K562 (cell line): ENCODE measurements around the gene TP53I3. TPM values are rescaled to one million over a fixed set of nuclear protein-coding genes. Genes with fewer than 3 reads are reported as not detected.

Source experiments
- ATAC-seq: fragments of 200-7000 bp; cut with Tn5 transposase; 3 replicates; pipeline ENCODE4 v1.9.1; 2020; ENCODE audit warnings: moderate library complexity
- BruUV-seq: library from RNA; stranded (reverse); fragments of 400-500 nt; replicated peaks from 2 replicates; lab custom pipeline; 2021; lab: Mats Ljungman, UMichigan
- CTCF ChIA-PET: fragments of 300-600 bp; formaldehyde crosslinking; extraction: SDS; loops from one replicate; lab custom pipeline; 2021; ENCODE audit warnings: low intra/inter-chr PET ratio; lab: Yijun Ruan, JAX
- POLR2A ChIA-PET: fragments of 300-600, 350-650 bp; sonication (Branson Sonifier 250); formaldehyde crosslinking; extraction: SDS; loops from one replicate; lab custom pipeline; 2021; ENCODE audit warnings: antibody characterized with exemption, inconsistent platforms; lab: Yijun Ruan, JAX
- DNase-seq, 4 experiments: peaks; one replicate each; pipeline versions ENCODE4 v3.0.0 to v3.0.0-alpha.2; 2011 to 2018; ENCODE audit warnings: low spot score in 3 of 4, mixed read lengths in 3 of 4; ENCODE audit errors: extremely low read depth in 1 of 4
- FAIRE-seq: peaks from 2 replicates; lab custom pipeline; 2011; peaks lifted over from hg19 to GRCh38; lab: Jason Lieb, UNC
- H2AFZ ChIP-seq: 2 replicates; pipeline ENCODE4 v1.6.0; 2011; ENCODE audit warnings: low read depth, low read length, control low read depth, inconsistent platforms
- H3K27ac ChIP-seq: fragments of 200-600 bp; 3 replicates; pipeline ENCODE4 v1.8.0; 2011; ENCODE audit warnings: low read depth, mild to moderate bottlenecking, control low read depth, inconsistent platforms, low read length, moderate library complexity, mixed read lengths; ENCODE audit errors: extremely low read depth
- H3K27me3 ChIP-seq, 2 experiments: fragments of 300-600 bp in 1 of 2; 2 replicates in 1 of 2; 3 replicates in 1 of 2; pipeline versions ENCODE4 v1.6.0 to v1.8.0; 2011; ENCODE audit warnings: inconsistent platforms in 2 of 2, low read length in 2 of 2, mild to moderate bottlenecking in 1 of 2, mixed read lengths in 1 of 2, moderate library complexity in 1 of 2; ENCODE audit not compliant: control insufficient read depth in 2 of 2, insufficient read depth in 2 of 2
- H3K36me3 ChIP-seq: fragments of 300-600 bp; 3 replicates; pipeline ENCODE4 v1.8.0; 2011; ENCODE audit warnings: mild to moderate bottlenecking, low read length, inconsistent platforms; ENCODE audit not compliant: control insufficient read depth, insufficient read depth
- H3K4me1 ChIP-seq, 2 experiments: fragments of 200-600 bp in 1 of 2; replicated peaks in 1 of 2; 2 replicates in 1 of 2; 3 replicates in 1 of 2; pipeline versions ENCODE4 v1.5.1 to v1.8.0; 2011; ENCODE audit warnings: inconsistent platforms in 2 of 2, low read length in 2 of 2, mild to moderate bottlenecking in 1 of 2, mixed read lengths in 1 of 2, moderate library complexity in 1 of 2; ENCODE audit not compliant: control insufficient read depth in 2 of 2, insufficient read depth in 2 of 2
- H3K4me2 ChIP-seq: 2 replicates; pipeline ENCODE4 v1.6.1; 2011; ENCODE audit warnings: low read length, control low read depth, inconsistent platforms, mixed read lengths; ENCODE audit not compliant: insufficient read depth
- H3K4me3 ChIP-seq: fragments of 200-600 bp; sonication (generic), shearing (Covaris generic); 2 replicates; pipeline ENCODE4 v1.5.1; 2016; ENCODE audit warnings: control low read depth, inconsistent platforms
- H3K79me2 ChIP-seq: fragments of 200-600 bp; 3 replicates; pipeline ENCODE4 v1.8.0; 2011; ENCODE audit warnings: low read length, inconsistent platforms; ENCODE audit not compliant: control insufficient read depth, insufficient read depth
- H3K9ac ChIP-seq, 2 experiments: 2 replicates each; pipeline versions ENCODE4 v1.6.0 to v1.6.1; 2011; ENCODE audit warnings: low read depth in 2 of 2, low read length in 2 of 2, control low read depth in 1 of 2, inconsistent platforms in 1 of 2, mild to moderate bottlenecking in 1 of 2, mixed read lengths in 1 of 2; ENCODE audit not compliant: insufficient read depth in 1 of 2
- H3K9me1 ChIP-seq: one replicate; pipeline ENCODE4 v1.6.0; 2011; ENCODE audit warnings: inconsistent platforms, mild to moderate bottlenecking, low read length, moderate library complexity; ENCODE audit not compliant: control insufficient read depth, insufficient read depth
- H3K9me3 ChIP-seq: replicated peaks from 2 replicates; pipeline ENCODE4 v1.5.1; 2011; ENCODE audit warnings: low read depth, low read length, inconsistent platforms; ENCODE audit not compliant: control insufficient read depth, insufficient read depth
- H4K20me1 ChIP-seq: replicated peaks from 2 replicates; pipeline ENCODE4 v1.6.1; 2011; ENCODE audit warnings: low read length, inconsistent platforms, mixed read lengths; ENCODE audit not compliant: control insufficient read depth, insufficient read depth
- ARID1B ChIP-seq: fragments of 450-650 bp; IDR thresholded peaks from 2 replicates; pipeline ENCODE4 v1.6.1; 2016; ENCODE audit warnings: antibody characterized with exemption, mild to moderate bottlenecking, inconsistent platforms
- BHLHE40 ChIP-seq: IDR thresholded peaks from 2 replicates; pipeline ENCODE4 v1.6.1; 2011; ENCODE audit warnings: low read length, improper control_type of control experiment
- HMG20A ChIP-seq: fragments of 450-650 bp; formaldehyde crosslinking; conservative IDR thresholded peaks from 2 replicates; pipeline ENCODE4 v1.4.0; 2020; ENCODE audit warnings: mild to moderate bottlenecking, mixed read lengths
- LCOR ChIP-seq: sonication (generic); formaldehyde crosslinking; IDR thresholded peaks from 2 replicates; pipeline ENCODE4 v1.8.0; 2022; ENCODE audit warnings: mild to moderate bottlenecking, missing genetic modification reagents
- OTX1 ChIP-seq: fragments of 450-650 bp; formaldehyde crosslinking; IDR thresholded peaks from 2 replicates; pipeline ENCODE4 v1.4.0; 2022; ENCODE audit warnings: mild to moderate bottlenecking
- PTTG1 ChIP-seq: fragments of 450-650 bp; IDR thresholded peaks from 2 replicates; pipeline ENCODE4 v1.6.1; 2016; ENCODE audit warnings: low read depth, mild to moderate bottlenecking, missing genetic modification characterization, missing compliant biosample characterization
- RAD21 ChIP-seq, 2 experiments: fragments of 250-450 bp in 1 of 2; fragments of 450-650 bp in 1 of 2; sonication (Bioruptor Pico) in 1 of 2; formaldehyde crosslinking in 1 of 2; IDR thresholded peaks in 1 of 2; conservative IDR thresholded peaks in 1 of 2; 2 replicates each; pipeline versions ENCODE4 v1.4.0 to v1.8.0; 2020 to 2022; ENCODE audit warnings: mild to moderate bottlenecking in 2 of 2, moderate library complexity in 1 of 2
- SRSF9 ChIP-seq: fragments of 200-400 bp; formaldehyde crosslinking; IDR thresholded peaks from 2 replicates; pipeline ENCODE4 v1.6.1; 2017; ENCODE audit warnings: low read depth, low read length, borderline replicate concordance
- ZNF583 ChIP-seq: fragments of 250-450 bp; sonication (Bioruptor Pico); IDR thresholded peaks from 2 replicates; pipeline ENCODE4 v1.4.0; 2020
- WGBS: fragments of 100-300 bp; shearing (Covaris generic); methylation state at CpG from one replicate; pipeline ENCODE4 v1.1.6; 2016; ENCODE audit warnings: low coverage, mixed read lengths; ENCODE audit not compliant: insufficient coverage; ENCODE audit errors: missing lambda C conversion rate; 5-methylcytosine and 5-hydroxymethylcytosine counted together
- in situ Hi-C: fragments of 300-500 bp; cut with MboI; formaldehyde crosslinking; loops from 4 replicates; pipeline ENCODE4 v1.15.0; 2018; ENCODE audit warnings: inconsistent platforms, mixed read lengths
- intact Hi-C: fragments of 100-400 bp; cut with micrococcal nuclease; formaldehyde crosslinking; loops from 2 replicates; pipeline ENCODE4 v1.14.2; 2022
- polyA plus RNA-seq, 8 experiments: library from polyadenylated mRNA; depleted of rRNA in 4 of 8; stranded (reverse) in 5 of 8; unstranded in 3 of 8; fragments of >200 nt; fragmentation: Nextera tagmentation in 2 of 8; fragmentation: Illumina TruSeq in 1 of 8; extraction: Ambion mirVana in 2 of 8; extraction: Trizol in 1 of 8; gene quantifications; 2 replicates each; pipeline versions ENCODE4 v1.2.1 to v1.2.3, GENCODE V29; 2011 to 2014; ENCODE audit warnings: inconsistent platforms in 1 of 8, missing spikeins in 1 of 8
- total RNA-seq, 7 experiments: library from RNA; depleted of rRNA in 6 of 7; stranded (reverse); fragments of >200 nt in 6 of 7; fragmentation: Illumina TruSeq in 2 of 7; extraction: Trizol in 2 of 7; gene quantifications; 2 replicates each; pipeline versions ENCODE4 v1.2.1 to v1.2.3, GENCODE V29; 2011 to 2021; ENCODE audit warnings: low replicate concordance in 1 of 7
- TF ChIP-seq, protein P1 (sequence below): fragments of 150-350 bp; conservative IDR thresholded peaks from 2 replicates; pipeline ENCODE4 v1.6.1; 2014; ENCODE audit warnings: low read length
- TF ChIP-seq, protein P2 (sequence below), 2 experiments: fragments of 200-800 bp in 1 of 2; sonication (Bioruptor generic) in 1 of 2; sonication (generic) in 1 of 2; formaldehyde crosslinking in 1 of 2; IDR thresholded peaks in 1 of 2; conservative IDR thresholded peaks in 1 of 2; 2 replicates each; pipeline versions ENCODE4 v1.5.0 to v1.6.1; 2016 to 2020; ENCODE audit warnings: missing compliant biosample characterization in 1 of 2, missing genetic modification characterization in 1 of 2, missing genetic modification reagents in 1 of 2

TP53I3 gene
- total and polyA plus RNA-seq, 9 of the 15 experiments (the other 6 are each of a cell fraction or from before 2014, with no cell fraction given): 0.65 to 9.5 (median 5.6) TPM

DNA sequence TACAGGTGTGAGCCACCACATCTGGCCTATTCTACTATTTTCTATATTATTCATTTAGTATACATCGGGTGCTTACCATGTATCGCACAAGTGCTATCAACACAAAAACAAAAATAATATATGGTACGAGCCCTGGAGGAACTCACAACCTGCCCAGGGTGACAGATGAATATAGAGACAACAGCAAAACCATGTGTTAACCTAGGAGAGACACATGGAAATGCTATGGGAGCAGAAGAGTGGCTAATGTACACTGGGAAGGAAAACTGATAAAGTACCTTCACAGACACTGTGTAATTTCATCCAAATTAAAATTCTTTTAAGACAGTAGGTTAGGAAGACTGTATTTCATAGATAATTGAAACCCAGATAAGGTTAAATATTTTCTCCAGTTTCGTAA, 12.4 kb downstream of the TP53I3 start:
- 91% methylated on average over 4 of the region's 4 CpGs for WGBS
- Histone ChIP-seq H3K9me3 (no peaks in the 10 kb centered on the region), H3K27me3 (no peaks in the 10 kb centered on the region), H3K4me2 (no peak overlapping the region), H4K20me1 (no peaks in the 10 kb centered on the region), H3K79me2 (peaks cover 48% of the 10 kb centered on the region), H3K4me3 (no peak overlapping the region), H3K9me1 (no peaks in the 10 kb centered on the region), H3K4me1 (peaks cover 0 to 6% of the 10 kb centered on the region in 2 experiments; a peak in 3 of 5 replicates), H3K27ac (no peak overlapping the region), H3K36me3 (peaks cover 65% of the 10 kb centered on the region)
- no peak for DNase-seq
- intact Hi-C loops: no loop called here
- CTCF ChIA-PET: no interaction called here
- no peak for TF ChIP-seq ZNF583
- no peak for TF ChIP-seq LCOR (CRISPR knock-in tag)
- no peak for TF ChIP-seq BHLHE40
- TF ChIP-seq HMG20A (CRISPR knock-in tag): no peak
- TF ChIP-seq RAD21 (CRISPR knock-in tag; conservative IDR thresholded peaks at IDR 0.05 in 1 of 2, IDR thresholded peaks at IDR 0.05 in 1 of 2): no peak
- TF ChIP-seq PTTG1 (tag): no peak
- TF ChIP-seq ARID1B: no peak
- TF ChIP-seq OTX1 (CRISPR knock-in tag): no peak
- TF ChIP-seq, protein P1, sequence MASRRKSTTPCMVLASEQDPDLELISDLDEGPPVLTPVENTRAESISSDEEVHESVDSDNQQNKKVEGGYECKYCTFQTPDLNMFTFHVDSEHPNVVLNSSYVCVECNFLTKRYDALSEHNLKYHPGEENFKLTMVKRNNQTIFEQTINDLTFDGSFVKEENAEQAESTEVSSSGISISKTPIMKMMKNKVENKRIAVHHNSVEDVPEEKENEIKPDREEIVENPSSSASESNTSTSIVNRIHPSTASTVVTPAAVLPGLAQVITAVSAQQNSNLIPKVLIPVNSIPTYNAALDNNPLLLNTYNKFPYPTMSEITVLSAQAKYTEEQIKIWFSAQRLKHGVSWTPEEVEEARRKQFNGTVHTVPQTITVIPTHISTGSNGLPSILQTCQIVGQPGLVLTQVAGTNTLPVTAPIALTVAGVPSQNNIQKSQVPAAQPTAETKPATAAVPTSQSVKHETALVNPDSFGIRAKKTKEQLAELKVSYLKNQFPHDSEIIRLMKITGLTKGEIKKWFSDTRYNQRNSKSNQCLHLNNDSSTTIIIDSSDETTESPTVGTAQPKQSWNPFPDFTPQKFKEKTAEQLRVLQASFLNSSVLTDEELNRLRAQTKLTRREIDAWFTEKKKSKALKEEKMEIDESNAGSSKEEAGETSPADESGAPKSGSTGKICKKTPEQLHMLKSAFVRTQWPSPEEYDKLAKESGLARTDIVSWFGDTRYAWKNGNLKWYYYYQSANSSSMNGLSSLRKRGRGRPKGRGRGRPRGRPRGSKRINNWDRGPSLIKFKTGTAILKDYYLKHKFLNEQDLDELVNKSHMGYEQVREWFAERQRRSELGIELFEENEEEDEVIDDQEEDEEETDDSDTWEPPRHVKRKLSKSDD: no peak
- TF ChIP-seq SRSF9: no peak
- TF ChIP-seq, protein P2, sequence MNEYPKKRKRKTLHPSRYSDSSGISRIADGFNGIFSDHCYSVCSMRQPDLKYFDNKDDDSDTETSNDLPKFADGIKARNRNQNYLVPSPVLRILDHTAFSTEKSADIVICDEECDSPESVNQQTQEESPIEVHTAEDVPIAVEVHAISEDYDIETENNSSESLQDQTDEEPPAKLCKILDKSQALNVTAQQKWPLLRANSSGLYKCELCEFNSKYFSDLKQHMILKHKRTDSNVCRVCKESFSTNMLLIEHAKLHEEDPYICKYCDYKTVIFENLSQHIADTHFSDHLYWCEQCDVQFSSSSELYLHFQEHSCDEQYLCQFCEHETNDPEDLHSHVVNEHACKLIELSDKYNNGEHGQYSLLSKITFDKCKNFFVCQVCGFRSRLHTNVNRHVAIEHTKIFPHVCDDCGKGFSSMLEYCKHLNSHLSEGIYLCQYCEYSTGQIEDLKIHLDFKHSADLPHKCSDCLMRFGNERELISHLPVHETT (CRISPR knock-in tag; conservative IDR thresholded peaks at IDR 0.05 in 1 of 2, IDR thresholded peaks at IDR 0.05 in 1 of 2): no peak
- TF ChIP-seq, all 486 proteins: peak for 0
- FAIRE-seq (no peak), ATAC-seq (no peak)
- H2AFZ ChIP-seq: no peak overlapping the region
- H3K9ac ChIP-seq: no peak overlapping the region
- BruUV-seq: no TSS peak
- in situ Hi-C loops: no loop called here
- POLR2A ChIA-PET: interaction anchor here (0.5 to 2.2 kb wide), 8 partner anchors 8 to 457 kb away, joined by 3 to 11 read pairs (median 4); partner anchors contain the start of genes ATAD2B and WDCP
